ENCODE results near the gene TAF4B.

Gene TAF4B

DNA sequence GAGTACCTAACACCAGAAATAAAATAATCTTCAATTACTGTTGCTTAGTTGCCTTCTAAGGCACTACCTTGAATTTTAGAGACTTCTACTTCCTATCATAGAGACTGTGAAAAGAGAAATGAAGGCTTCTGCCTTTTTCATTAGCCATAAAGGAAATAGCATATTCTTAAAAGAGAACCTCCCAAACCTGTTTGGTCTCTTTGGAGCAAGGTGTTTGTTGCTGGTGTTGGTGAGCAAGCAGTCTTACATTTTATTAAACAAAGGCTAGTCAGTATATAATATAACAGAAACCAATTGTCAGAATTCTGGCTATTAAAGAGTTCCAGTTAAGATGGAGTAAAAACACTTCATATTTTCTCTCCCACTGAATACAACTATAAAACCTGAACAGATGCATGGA, 116.4 kb downstream of the TAF4B start:
- TF ChIP-seq, protein P1, sequence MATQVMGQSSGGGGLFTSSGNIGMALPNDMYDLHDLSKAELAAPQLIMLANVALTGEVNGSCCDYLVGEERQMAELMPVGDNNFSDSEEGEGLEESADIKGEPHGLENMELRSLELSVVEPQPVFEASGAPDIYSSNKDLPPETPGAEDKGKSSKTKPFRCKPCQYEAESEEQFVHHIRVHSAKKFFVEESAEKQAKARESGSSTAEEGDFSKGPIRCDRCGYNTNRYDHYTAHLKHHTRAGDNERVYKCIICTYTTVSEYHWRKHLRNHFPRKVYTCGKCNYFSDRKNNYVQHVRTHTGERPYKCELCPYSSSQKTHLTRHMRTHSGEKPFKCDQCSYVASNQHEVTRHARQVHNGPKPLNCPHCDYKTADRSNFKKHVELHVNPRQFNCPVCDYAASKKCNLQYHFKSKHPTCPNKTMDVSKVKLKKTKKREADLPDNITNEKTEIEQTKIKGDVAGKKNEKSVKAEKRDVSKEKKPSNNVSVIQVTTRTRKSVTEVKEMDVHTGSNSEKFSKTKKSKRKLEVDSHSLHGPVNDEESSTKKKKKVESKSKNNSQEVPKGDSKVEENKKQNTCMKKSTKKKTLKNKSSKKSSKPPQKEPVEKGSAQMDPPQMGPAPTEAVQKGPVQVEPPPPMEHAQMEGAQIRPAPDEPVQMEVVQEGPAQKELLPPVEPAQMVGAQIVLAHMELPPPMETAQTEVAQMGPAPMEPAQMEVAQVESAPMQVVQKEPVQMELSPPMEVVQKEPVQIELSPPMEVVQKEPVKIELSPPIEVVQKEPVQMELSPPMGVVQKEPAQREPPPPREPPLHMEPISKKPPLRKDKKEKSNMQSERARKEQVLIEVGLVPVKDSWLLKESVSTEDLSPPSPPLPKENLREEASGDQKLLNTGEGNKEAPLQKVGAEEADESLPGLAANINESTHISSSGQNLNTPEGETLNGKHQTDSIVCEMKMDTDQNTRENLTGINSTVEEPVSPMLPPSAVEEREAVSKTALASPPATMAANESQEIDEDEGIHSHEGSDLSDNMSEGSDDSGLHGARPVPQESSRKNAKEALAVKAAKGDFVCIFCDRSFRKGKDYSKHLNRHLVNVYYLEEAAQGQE (IDR thresholded peaks at IDR 0.05; ENCODE audit: low read depth): no peak
- TF ChIP-seq CREB1 (IDR thresholded peaks at IDR 0.05; ENCODE audit: low read depth): no peak
- TF ChIP-seq TAF1 (IDR thresholded peaks at IDR 0.05; ENCODE audit: low read depth): no peak
- no peak for TF ChIP-seq EP300 (IDR thresholded peaks at IDR 0.05; ENCODE audit: borderline replicate concordance)

DNA sequence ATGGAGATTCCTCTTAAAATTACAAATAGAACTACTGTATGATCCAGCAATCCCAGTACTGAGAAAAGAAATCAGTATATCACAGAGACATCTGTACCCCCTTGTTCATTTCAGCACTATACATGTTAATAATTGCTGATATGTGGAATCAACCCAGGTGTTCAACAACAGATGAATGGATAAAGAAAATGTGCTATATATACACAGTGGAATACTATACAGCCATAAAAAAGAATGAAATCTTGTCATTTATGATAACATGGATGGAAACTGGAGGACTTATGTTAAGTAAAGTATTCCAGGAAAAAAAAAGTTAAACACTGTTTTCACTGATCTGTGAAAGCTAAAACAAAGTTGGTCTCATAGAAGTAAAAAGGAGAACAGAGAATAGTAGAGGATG, 124.7 kb downstream of the TAF4B start:
- TF ChIP-seq CEBPB (IDR thresholded peaks at IDR 0.05) (no peak), EP300 (IDR thresholded peaks at IDR 0.05; ENCODE audit: borderline replicate concordance) (no peak), CREB1 (IDR thresholded peaks at IDR 0.05; ENCODE audit: low read depth) (no peak), NFIC (IDR thresholded peaks at IDR 0.05) (no peak), FOXM1 (IDR thresholded peaks at IDR 0.05; ENCODE audit: borderline replicate concordance, low read depth) (no peak), TEAD4 (IDR thresholded peaks at IDR 0.05) (no peak), EGR1 (IDR thresholded peaks at IDR 0.05) (no peak), RAD21 (IDR thresholded peaks at IDR 0.05; ENCODE audit: low read depth) (no peak)
- TF ChIP-seq, protein P1 (IDR thresholded peaks at IDR 0.05; ENCODE audit: low read depth): no peak
- TF ChIP-seq, protein P2, sequence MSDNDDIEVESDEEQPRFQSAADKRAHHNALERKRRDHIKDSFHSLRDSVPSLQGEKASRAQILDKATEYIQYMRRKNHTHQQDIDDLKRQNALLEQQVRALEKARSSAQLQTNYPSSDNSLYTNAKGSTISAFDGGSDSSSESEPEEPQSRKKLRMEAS (IDR thresholded peaks at IDR 0.05): no peak
- TF ChIP-seq, protein P3, sequence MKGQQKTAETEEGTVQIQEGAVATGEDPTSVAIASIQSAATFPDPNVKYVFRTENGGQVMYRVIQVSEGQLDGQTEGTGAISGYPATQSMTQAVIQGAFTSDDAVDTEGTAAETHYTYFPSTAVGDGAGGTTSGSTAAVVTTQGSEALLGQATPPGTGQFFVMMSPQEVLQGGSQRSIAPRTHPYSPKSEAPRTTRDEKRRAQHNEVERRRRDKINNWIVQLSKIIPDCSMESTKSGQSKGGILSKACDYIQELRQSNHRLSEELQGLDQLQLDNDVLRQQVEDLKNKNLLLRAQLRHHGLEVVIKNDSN (IDR thresholded peaks at IDR 0.05): no peak

DNA sequence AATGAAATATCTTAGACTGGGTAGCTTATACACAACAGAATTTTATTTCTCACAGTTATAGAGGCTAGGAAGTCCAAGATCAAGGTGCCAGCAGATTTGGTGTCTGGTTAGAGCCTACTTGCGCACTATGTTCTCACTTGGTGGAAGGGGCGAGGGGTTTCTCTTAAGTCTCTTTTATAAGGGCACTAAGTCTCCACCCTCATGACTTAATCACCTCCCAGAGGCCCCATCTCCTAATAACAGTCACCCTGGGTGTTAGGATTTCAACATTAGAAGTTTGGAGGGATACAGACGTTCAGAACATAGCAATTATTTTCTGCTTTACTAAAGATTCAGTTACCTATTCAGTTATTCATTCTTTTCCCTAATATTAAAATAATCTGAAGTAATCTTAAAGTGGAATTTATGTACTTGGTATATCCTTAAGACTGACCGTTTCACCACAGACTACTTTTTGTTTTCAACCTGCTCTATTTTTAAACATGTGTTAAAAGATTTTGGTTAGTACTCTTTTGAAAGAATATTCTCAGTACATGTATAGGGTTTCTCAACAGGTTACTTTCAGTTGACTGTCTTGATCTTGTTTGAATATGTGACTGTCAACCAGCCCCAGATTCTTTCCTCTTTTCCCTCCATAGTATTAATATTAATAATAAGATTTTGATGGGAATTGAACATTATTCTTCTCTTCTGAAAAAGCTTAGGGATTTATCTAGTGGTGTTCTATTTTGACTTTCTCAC, 130.0 kb downstream of the TAF4B start:
- TF ChIP-seq, protein P1 (IDR thresholded peaks at IDR 0.05; ENCODE audit: low read depth): no peak
- TF ChIP-seq EGR1 (IDR thresholded peaks at IDR 0.05): no peak
- no peak for TF ChIP-seq YY1 (IDR thresholded peaks at IDR 0.05; ENCODE audit: low read depth)
- no peak for TF ChIP-seq NFIC (IDR thresholded peaks at IDR 0.05)
- TF ChIP-seq TAF1 (IDR thresholded peaks at IDR 0.05; ENCODE audit: low read depth): no peak
- TF ChIP-seq CREB1 (IDR thresholded peaks at IDR 0.05; ENCODE audit: low read depth): no peak

DNA sequence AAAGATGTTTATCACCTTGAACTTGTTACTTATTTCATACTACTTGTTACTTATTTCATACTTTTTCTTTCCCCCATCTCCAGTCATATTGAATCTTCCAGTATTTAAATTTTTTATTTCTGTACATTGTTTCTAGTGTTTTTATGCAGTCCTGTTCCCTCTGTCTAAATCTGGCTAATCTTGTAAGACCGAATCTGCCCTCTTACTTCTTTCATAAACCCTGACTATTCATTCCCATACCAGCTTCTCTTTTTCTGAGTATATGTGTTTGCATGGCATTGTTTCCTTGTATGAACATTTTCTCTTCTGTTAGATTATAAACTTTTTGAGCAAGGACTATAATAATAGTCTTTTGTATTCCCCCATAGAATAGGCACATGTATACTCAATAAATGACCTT, 131.7 kb downstream of the TAF4B start:
- TF ChIP-seq, protein P1 (IDR thresholded peaks at IDR 0.05; ENCODE audit: low read depth): no peak
- TF ChIP-seq TAF1 (IDR thresholded peaks at IDR 0.05; ENCODE audit: low read depth) (no peak), CEBPB (IDR thresholded peaks at IDR 0.05) (no peak)
- TF ChIP-seq, protein P3 (IDR thresholded peaks at IDR 0.05): no peak
